ENCODE measurements around the gene SREK1.

DNA sequence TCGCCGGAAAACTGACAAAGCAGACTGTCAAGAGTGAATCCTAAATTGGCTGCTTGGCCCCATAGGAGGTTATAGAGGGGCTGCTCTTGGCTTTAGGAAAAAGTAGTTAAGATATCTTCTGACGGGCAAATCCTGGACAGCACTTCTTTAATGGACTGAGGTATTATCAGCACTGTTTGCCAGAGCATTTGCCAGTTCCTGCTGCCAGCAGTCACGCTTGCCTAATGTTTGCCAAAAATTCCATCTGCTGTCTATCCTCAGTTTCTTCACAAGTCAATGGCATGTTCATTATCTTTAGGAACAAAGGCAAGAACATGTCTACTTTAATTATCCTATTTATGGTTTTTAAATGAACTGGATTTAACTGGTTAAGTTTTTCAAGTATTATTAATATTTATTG, 25.8 kb upstream of the SREK1 start:
- TF ChIP-seq POLR2A (IDR thresholded peaks at IDR 0.05; ENCODE audit: low read depth) (no peak), POLR2AphosphoS5 (IDR thresholded peaks at IDR 0.05) (no peak)
- TF ChIP-seq, protein P1, sequence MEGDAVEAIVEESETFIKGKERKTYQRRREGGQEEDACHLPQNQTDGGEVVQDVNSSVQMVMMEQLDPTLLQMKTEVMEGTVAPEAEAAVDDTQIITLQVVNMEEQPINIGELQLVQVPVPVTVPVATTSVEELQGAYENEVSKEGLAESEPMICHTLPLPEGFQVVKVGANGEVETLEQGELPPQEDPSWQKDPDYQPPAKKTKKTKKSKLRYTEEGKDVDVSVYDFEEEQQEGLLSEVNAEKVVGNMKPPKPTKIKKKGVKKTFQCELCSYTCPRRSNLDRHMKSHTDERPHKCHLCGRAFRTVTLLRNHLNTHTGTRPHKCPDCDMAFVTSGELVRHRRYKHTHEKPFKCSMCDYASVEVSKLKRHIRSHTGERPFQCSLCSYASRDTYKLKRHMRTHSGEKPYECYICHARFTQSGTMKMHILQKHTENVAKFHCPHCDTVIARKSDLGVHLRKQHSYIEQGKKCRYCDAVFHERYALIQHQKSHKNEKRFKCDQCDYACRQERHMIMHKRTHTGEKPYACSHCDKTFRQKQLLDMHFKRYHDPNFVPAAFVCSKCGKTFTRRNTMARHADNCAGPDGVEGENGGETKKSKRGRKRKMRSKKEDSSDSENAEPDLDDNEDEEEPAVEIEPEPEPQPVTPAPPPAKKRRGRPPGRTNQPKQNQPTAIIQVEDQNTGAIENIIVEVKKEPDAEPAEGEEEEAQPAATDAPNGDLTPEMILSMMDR (IDR thresholded peaks at IDR 0.05) = no peak

Measured in esophagus muscularis mucosa (tissue), 3 donors.